LNCAP (cell line): ENCODE data around the gene LCOR.

ENCODE experiments used
- TF ChIP-seq, protein P1 (sequence below): fragments of 450-650 bp; IDR thresholded peaks from 2 replicates; pipeline ENCODE4 v1.5.1; 2017; ENCODE audit warnings: mild to moderate bottlenecking

Gene LCOR

DNA sequence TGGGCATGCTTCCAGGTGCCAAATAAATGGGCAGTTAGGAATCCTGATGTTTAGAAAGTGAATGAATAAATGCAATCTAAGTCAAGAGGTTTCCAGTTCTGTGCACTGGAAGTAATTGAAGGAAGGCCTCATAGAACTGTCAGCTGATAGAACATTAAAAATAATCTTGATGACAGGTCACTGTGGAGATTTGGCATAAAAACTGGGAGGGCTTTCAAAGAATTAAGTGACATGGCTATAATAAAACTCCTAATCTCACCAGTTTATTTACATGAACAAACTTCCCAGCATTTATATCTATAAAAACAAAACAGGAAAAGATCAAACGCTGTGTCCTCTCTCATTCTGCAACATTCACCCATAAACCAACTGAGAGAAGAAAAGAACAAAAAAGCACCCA is 183.1 kb downstream of the LCOR start:
- TF ChIP-seq, protein P1, sequence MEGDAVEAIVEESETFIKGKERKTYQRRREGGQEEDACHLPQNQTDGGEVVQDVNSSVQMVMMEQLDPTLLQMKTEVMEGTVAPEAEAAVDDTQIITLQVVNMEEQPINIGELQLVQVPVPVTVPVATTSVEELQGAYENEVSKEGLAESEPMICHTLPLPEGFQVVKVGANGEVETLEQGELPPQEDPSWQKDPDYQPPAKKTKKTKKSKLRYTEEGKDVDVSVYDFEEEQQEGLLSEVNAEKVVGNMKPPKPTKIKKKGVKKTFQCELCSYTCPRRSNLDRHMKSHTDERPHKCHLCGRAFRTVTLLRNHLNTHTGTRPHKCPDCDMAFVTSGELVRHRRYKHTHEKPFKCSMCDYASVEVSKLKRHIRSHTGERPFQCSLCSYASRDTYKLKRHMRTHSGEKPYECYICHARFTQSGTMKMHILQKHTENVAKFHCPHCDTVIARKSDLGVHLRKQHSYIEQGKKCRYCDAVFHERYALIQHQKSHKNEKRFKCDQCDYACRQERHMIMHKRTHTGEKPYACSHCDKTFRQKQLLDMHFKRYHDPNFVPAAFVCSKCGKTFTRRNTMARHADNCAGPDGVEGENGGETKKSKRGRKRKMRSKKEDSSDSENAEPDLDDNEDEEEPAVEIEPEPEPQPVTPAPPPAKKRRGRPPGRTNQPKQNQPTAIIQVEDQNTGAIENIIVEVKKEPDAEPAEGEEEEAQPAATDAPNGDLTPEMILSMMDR, result no peak

DNA sequence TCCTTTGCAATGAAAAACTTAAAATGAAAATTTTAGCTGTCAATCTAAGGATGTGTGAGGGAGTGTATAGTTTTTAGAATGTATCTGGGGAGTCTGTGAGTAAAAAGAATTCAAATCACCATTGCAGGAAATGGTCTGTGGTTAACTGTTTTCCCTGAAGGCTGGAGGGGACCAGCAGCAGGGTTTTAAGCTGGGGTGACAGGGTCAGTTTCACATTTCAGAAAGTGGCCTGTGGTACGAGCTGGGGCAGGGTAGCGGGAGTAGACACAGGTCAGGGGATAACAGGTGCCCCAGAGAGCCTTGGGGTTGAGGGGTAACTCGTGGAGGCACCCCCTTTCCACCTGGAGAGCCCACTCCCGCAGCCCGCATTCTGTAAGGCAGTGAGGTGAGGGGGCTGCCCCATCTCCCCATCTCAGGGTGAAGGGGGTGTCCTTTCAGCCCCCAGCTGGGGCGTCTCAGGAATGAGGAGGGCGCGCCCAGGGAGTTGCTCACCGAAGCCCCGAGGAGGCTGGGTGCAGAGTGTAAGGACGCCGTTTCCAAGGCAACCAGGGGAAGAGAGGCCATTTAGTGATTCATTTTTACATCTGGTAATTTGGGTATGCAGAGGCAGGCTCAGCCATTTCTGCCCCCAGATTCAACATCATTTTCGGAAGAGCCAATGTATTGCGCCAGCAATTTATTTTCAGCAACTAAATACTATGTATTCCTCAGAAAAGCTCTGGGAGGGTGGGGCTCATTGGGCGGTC is 184.8 kb downstream of the LCOR start:
- TF ChIP-seq, protein P1, result no peak

DNA sequence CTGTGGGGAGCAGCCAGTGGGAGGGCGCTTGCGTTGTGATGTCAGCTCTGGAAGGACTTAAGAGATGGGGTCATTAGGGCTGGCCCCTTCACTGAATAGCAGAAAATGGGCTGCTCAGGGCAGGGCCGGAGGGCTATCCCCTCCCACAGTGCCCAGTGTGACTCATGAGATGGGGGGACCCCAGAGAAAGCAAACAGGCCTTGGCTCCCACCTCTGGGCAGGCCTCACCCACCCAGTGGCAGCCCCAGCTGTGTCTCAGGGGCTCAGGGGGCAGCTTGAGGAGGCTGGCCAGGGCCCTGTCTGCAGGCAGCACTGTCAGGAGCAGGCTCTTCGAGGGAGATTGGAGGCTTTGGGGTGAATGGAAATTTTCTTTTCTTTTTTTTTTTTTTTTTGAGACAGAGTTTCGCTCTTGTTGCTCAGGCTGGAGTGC is 185.4 kb downstream of the LCOR start:
- TF ChIP-seq, protein P1, result no peak

DNA sequence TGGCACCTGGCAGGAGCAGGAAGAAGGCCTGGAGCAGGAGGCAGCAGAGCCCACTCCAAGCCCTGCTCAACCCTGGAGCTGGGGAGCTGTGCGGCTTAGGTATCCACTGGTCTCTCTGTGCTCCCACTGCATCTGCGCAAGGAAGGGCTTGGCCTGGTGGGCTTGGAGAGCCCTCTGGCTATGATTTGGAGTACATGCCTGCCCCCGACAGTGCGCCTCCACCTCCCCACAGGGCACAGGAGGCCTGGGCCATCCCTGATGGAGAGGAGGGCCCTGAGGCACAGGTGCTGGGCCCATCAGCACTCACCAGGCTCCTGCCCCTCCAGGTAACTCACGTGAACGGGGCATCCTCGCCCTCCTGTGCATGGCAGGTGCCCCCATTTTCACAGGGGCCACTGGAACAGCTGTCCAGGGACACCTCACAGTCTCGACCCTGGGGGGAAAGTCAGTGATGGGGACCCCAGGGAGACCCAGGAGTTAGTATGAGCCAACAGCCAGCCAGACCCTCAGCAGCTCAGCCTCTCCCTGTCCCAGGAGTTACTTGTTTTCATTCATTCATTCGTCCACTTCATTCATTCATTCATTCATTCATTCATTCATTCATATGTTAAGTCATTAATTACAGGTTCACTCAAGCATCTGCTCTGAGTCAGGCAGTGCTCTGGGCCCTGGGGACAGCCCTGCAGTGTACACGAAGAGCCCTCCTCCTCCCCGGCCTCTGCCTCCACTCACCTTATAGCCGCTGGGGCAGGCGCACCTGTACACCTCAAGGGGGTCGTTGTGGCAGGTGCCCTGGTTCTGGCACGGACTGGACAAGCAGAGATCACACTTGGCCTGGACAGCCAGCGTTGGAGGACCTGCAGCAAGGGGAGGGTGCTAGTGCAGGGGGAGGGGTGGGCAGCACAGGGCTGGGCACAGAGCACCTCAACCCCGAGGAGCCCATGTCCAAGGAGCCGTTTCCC is 186.4 kb downstream of the LCOR start:
- TF ChIP-seq, protein P1, result no peak

DNA sequence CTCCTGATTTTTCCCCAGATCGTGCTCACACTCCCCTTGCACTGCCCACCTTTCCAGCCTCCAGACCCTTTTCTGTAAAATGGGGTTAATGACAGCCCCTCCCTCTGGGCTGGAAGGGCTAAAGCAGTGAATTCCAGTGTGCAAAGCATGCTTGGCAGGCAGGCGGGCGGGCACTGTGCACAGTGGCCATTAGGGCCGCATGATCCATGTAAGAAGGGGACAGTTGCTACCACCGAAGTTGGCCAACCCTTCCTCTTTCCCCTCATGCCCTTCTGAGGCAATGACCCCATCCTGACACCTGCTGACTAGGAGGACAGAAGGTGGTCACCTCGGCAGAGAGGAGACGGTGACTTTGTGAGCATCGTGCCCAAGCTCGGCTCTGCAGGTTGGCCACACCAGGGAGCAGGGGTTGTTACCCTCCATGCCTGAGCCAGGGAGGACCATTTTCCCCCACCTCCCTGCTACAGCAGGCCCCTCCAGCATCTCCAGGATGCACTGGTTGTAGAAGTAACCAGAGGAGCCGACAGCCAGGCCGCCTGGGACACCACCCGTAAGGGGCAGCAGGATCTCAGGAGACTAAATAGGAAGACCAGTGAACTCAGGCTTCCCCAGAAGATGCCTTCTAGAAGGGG is 187.2 kb downstream of the LCOR start:
- TF ChIP-seq, protein P1, result no peak

DNA sequence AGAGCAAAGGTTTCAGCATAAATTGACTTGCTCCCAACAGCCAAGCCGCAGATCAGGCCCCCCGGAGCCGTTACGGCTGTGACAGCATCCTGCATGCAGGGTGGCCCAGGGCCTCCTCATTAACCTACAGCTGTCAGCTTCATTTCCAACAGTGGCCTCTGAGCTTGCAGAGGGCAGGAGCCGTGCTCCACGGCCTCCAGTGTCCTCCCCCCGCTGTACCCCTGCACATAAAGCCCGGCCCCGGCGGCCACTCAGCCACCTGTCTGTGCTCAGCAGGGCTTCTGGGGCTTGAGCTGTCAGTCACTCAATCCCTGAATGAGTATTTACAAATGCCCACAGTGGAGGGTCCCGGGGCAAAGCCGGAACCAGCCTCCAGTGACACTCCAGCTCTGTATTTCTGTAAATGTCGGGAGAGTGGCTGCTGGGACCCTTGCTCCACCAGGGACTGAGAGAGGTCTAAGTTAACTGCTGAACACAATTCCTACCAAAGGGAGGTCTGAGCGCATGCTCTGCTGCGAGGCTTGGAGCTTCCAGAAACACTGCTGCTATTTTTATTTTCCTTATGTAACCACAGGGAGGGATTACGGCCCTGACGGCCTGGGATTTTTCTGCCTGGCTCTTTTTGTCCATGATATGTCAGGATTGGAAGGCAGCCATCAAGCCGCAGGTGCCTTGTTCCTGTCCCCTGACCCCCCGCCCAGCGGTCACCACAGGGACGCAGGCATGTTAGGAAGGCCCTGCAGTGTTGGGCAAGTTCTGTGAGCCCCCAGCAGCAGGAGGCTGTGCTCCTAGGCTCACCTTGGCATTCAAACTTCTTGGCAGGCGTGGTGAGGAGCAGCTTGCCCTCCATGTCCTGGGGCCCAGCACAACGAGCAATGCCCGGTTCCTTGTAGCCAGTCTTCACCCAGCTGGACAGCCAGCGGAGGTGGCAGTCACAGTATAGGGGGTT is 188.6 kb downstream of the LCOR start:
- TF ChIP-seq, protein P1, result no peak
